CD4-positive, alpha-beta T cell treated with Interleukin-15 for 4 hours (primary cell): ENCODE data around the gene DDX6.
"Not testable (repeated sequence)": the region's sequence is repeated elsewhere in the genome, so short reads cannot be mapped to it uniquely, and the experiment has no call there.

ENCODE experiments used
- DNase-seq: peaks from one replicate; pipeline ENCODE4 v3.0.0-alpha.2; 2020; ENCODE audit warnings: low spot score

The DDX6 gene

GRCh38 chr11:118791961-118792569 is 1.1 kb upstream of the DDX6 start:
- peak; percentile 10 for DNase-seq

GRCh38 chr11:118790357-118791110 is 430 bp downstream of the DDX6 start:
- DNase-seq = peak; percentile 53

DNA sequence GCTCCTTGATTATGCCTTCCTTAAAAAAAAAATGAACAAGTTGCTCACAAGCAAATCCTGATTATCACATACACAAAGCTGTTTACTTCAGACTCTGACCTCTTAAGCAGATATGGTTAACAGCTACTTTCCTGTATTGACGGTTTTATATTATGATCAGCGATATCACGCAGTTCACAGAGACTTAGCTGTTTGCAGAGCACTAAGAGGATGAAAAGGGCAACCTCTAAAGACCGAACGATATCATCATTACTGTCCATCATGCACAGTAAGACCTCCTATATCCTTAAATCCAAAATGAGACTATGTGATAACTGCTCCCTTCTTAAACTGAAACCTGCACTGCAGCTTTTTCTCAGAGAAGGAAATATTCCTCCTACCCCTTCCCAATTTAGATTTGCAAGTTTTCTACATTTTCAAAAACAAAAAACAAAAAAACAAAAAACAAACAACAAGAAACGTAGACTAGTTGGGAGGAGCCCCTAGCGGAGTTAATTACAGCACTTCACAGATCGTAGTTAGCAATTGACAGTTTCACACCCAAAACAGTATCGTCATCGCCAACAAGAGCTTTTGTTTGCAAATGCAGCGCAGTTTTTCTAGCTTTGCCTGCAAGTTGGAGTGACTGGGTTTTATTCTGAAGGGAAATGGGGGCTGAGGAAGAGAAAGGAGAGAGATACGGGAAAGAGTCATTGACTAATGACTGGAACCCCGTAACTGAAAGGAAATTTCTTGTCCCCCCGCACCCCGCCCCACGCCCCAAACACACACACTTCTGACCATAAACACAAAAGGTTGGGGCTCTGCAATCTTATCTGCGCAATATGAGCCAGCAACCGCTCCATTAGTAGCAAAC is 1.2 kb downstream of the DDX6 start:
- DNase-seq = peak; percentile 56

- no peak for DNase-seq
Observed at GRCh38 chr11:118786657-118787056, 4.3 kb downstream of the DDX6 start.

DNA sequence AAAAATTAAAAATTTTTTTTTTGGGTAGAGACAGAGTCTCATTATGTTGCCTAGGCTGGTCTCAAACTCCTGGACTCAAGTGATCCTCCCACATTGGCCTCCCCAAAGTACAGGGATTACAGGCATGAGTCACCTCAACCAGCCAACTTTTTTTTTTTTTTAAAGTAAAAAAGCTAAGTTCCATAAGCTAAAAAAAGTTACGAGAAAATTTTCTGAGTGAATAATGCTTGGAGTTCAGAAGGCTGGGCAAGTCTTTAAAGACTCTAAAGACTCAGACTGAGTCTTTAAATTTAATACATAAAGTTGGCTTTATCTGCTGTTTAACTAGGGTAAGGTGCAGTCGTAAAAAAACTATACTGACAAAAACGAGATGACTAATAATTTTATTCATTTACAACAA is 5.6 kb downstream of the DDX6 start:
- no peak for DNase-seq

- no peak for DNase-seq
Observed at GRCh38 chr11:118783724-118784495, 7.1 kb downstream of the DDX6 start.

DNA sequence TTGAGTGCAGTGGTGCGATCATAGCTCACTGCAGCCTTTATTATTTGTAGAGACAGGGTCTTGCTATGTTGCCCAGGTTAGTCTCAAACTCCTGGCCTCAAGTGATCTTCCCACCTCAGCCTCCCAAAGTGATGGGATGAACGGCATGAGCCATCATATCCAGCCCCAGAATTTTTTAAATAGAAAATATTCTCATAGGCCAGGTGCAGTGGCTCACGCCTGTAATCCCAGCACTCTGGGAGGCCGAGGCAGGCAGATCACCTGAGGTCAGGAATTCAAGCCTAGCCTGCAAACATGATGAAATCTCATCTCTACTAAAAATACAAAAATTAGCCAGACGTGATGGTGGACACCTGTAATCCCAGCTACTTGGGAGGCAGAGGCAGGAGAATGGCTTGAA is 7.6 kb downstream of the DDX6 start:
- DNase-seq = not testable (repeated sequence)

GRCh38 chr11:118778898-118779297 is 12.1 kb downstream of the DDX6 start:
- DNase-seq = no peak

- no peak for DNase-seq
Observed at GRCh38 chr11:118774032-118774431, 16.9 kb downstream of the DDX6 start.

GRCh38 chr11:118771547-118772288 is 19.2 kb downstream of the DDX6 start:
- no peak for DNase-seq

- DNase-seq = no peak
Observed at GRCh38 chr11:118768690-118769089, 22.3 kb downstream of the DDX6 start.

- no peak for DNase-seq
Observed at GRCh38 chr11:118766035-118766434, 24.9 kb downstream of the DDX6 start.

DNA sequence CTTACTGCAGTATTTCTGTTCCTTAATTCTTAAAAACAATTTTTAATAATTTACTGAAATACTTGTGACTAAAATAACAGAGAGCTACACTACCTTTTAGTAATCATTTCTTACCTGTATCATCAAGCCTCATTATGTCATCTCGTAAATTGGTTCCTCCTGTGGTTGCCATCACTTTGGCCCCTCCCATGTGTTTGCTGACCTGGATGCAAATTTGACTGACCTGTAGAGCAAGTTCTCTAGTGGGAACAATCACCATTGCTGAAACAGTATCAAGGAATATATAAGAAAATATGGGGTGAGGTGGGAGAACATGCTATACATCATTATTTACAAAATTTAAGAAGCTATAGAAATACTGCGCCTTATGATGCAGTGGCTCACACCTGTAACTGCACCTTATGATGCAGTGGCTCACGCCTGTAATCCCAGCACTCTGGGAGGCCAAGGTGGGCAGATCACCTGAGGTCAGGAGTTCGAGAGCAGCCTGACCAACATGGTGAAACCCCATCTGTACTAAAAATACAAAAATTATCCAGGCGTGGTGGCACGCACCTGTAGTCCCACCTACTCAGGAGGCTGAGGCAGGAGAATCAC is 25.8 kb downstream of the DDX6 start:
- not testable (repeated sequence) for DNase-seq

DNA sequence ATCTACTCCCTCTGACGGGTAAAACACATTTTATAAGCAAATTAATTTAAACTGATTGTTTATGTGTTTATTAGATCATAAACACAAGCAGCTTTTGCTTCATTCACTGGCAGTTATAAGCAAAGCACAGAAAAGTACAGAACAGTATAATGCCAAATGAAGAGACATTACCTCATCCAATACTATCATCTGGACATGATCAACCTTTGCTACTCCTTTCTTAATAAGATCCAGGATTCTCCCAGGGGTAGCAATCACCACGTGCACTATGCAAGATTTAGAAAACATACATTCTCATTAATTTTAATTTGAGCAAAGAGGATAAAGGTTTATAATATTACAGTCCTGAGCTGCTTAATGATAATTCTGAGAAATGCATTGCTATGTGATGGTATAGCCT is 27.9 kb downstream of the DDX6 start:
- DNase-seq = no peak

DNA sequence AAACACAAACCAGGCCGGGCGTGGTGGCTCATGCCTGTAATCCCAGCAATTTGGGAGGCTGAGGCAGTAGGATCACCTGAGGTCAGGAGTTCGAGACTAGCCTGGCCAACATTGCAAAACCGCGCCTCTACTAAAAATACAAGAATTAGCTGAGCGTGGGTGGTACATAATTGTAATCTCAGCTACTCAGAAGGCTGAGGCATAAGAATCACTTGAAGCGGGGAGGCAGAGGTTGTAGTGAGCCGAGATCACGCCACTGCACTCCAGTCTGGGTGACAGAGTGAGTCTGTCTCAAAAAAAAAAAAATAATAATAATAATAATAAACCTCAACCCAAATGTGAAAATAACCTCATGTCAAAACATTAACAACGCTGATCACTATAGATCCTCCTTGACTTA is 29.0 kb downstream of the DDX6 start:
- DNase-seq = not testable (repeated sequence)

GRCh38 chr11:118757876-118758399 is 33.0 kb downstream of the DDX6 start:
- no peak for DNase-seq

- no peak for DNase-seq
Observed at GRCh38 chr11:118752654-118753053, 38.3 kb downstream of the DDX6 start.

GRCh38 chr11:118749429-118749828 is 41.5 kb downstream of the DDX6 start:
- no peak for DNase-seq

- DNase-seq = no peak
Observed at GRCh38 chr11:118748056-118748455, 42.9 kb downstream of the DDX6 start.

GRCh38 chr11:118746988-118747585 is 43.9 kb downstream of the DDX6 start:
- no peak for DNase-seq
